HEK293 (cell line): ENCODE measurements around the gene ERG.

Source experiments
- CTCF ChIA-PET: fragments of 350-600 bp; formaldehyde crosslinking; extraction: SDS; loops from one replicate; lab custom pipeline; 2021; ENCODE audit warnings: antibody characterized with exemption; lab: Yijun Ruan, JAX
- POLR2A ChIA-PET: fragments of 300-600 bp; formaldehyde crosslinking; extraction: SDS; loops from one replicate; lab custom pipeline; 2020; ENCODE audit warnings: antibody characterized with exemption, inconsistent platforms; lab: Yijun Ruan, JAX
- H3K27ac ChIP-seq: fragments of 200-500 bp; sonication (Bioruptor generic); 2 replicates; pipeline ENCODE4 v1.5.1; 2014; ENCODE audit warnings: low read depth, low read length, control low read depth, inconsistent platforms; ENCODE audit errors: extremely low read depth
- H3K36me3 ChIP-seq, 2 experiments: fragments of 200-500 bp in 1 of 2; sonication (Bioruptor generic) in 1 of 2; 1 replicate in 1 of 2; 2 replicates in 1 of 2; pipeline ENCODE4 v1.5.1; 2014 to 2017; ENCODE audit warnings: inconsistent platforms in 2 of 2, low read length in 2 of 2; ENCODE audit not compliant: control insufficient read depth in 2 of 2, insufficient read depth in 1 of 2
- H3K4me1 ChIP-seq: fragments of 200-500 bp; sonication (Bioruptor generic); 2 replicates; pipeline ENCODE4 v1.5.1; 2014; ENCODE audit warnings: mild to moderate bottlenecking, low read length, inconsistent platforms; ENCODE audit not compliant: control insufficient read depth, insufficient read depth
- H3K4me3 ChIP-seq: 2 replicates; pipeline ENCODE4 v1.5.1; 2011; ENCODE audit warnings: low read depth, mild to moderate bottlenecking, control low read depth, low read length, moderate library complexity
- H3K9me3 ChIP-seq: fragments of 200-500 bp; sonication (Bioruptor generic); 2 replicates; pipeline ENCODE4 v1.5.1; 2014; ENCODE audit warnings: low read depth, low read length, inconsistent platforms; ENCODE audit not compliant: control insufficient read depth, insufficient read depth
- AEBP2 ChIP-seq: fragments of 450-650 bp; formaldehyde crosslinking; IDR thresholded peaks from 2 replicates; pipeline ENCODE4 v1.5.1; 2016; ENCODE audit warnings: missing biosample characterization, missing genetic modification characterization, borderline replicate concordance
- GFI1B ChIP-seq: fragments of 450-650 bp; formaldehyde crosslinking; IDR thresholded peaks from 2 replicates; pipeline ENCODE4 v1.5.1; 2016; ENCODE audit warnings: missing biosample characterization, missing genetic modification characterization
- GLI2 ChIP-seq: fragments of 450-650 bp; formaldehyde crosslinking; IDR thresholded peaks from 2 replicates; pipeline ENCODE4; 2017; ENCODE audit warnings: missing biosample characterization, missing genetic modification characterization, low read depth, borderline replicate concordance
- HOXD13 ChIP-seq: sonication (generic); formaldehyde crosslinking; IDR thresholded peaks from 2 replicates; pipeline ENCODE4 v1.8.0; 2022; ENCODE audit warnings: missing genetic modification reagents, borderline replicate concordance
- OSR2 ChIP-seq: fragments of 450-650 bp; formaldehyde crosslinking; IDR thresholded peaks from 2 replicates; pipeline ENCODE4 v1.5.1; 2016; ENCODE audit warnings: missing biosample characterization, missing genetic modification characterization
- PRDM10 ChIP-seq: fragments of 450-650 bp; formaldehyde crosslinking; IDR thresholded peaks from 2 replicates; pipeline ENCODE4 v1.5.1; 2016; ENCODE audit warnings: missing biosample characterization, missing genetic modification characterization
- SP2 ChIP-seq: fragments of 450-650 bp; formaldehyde crosslinking; IDR thresholded peaks from 2 replicates; pipeline ENCODE4 v1.5.1; 2016; ENCODE audit warnings: missing biosample characterization, missing genetic modification characterization
- ZBTB10 ChIP-seq: fragments of 450-650 bp; formaldehyde crosslinking; IDR thresholded peaks from 2 replicates; pipeline ENCODE4 v1.5.1; 2016; ENCODE audit warnings: missing biosample characterization, missing genetic modification characterization
- ZFP37 ChIP-seq: fragments of 450-650 bp; formaldehyde crosslinking; IDR thresholded peaks from 2 replicates; pipeline ENCODE4 v1.5.1; 2016; ENCODE audit warnings: missing biosample characterization, missing genetic modification characterization
- ZNF175 ChIP-seq: fragments of 450-650 bp; formaldehyde crosslinking; IDR thresholded peaks from 2 replicates; pipeline ENCODE4 v1.5.1; 2016; ENCODE audit warnings: missing biosample characterization, missing genetic modification characterization
- ZNF214 ChIP-seq: fragments of 450-650 bp; formaldehyde crosslinking; IDR thresholded peaks from 2 replicates; pipeline ENCODE4 v1.5.1; 2017; ENCODE audit warnings: missing biosample characterization, mild to moderate bottlenecking, missing genetic modification characterization, borderline replicate concordance
- ZNF292 ChIP-seq: fragments of 450-650 bp; formaldehyde crosslinking; IDR thresholded peaks from 2 replicates; pipeline ENCODE4 v1.5.1; 2016; ENCODE audit warnings: low read depth, missing biosample characterization, missing genetic modification characterization, borderline replicate concordance
- ZNF324 ChIP-seq: fragments of 450-650 bp; formaldehyde crosslinking; IDR thresholded peaks from 2 replicates; pipeline ENCODE4 v1.5.1; 2016; ENCODE audit warnings: missing biosample characterization, missing genetic modification characterization
- ZNF529 ChIP-seq: fragments of 450-650 bp; formaldehyde crosslinking; IDR thresholded peaks from 2 replicates; pipeline ENCODE4 v1.5.1; 2017; ENCODE audit warnings: missing genetic modification characterization, missing biosample characterization; ENCODE audit not compliant: insufficient replicate concordance
- ZNF548 ChIP-seq: fragments of 450-650 bp; formaldehyde crosslinking; IDR thresholded peaks from 2 replicates; pipeline ENCODE4 v1.5.1; 2016; ENCODE audit warnings: missing biosample characterization, missing genetic modification characterization
- ZNF610 ChIP-seq: fragments of 450-650 bp; formaldehyde crosslinking; IDR thresholded peaks from 2 replicates; pipeline ENCODE4 v1.5.1; 2016; ENCODE audit warnings: missing biosample characterization, missing genetic modification characterization, borderline replicate concordance
- ZNF701 ChIP-seq: fragments of 450-650 bp; formaldehyde crosslinking; IDR thresholded peaks from 2 replicates; pipeline ENCODE4 v1.5.1; 2016; ENCODE audit warnings: missing biosample characterization, missing genetic modification characterization
- ZNF76 ChIP-seq: fragments of 450-650 bp; formaldehyde crosslinking; IDR thresholded peaks from 2 replicates; pipeline ENCODE4; 2016; ENCODE audit warnings: low read depth, missing biosample characterization, missing genetic modification characterization, borderline replicate concordance
- ZNF768 ChIP-seq: fragments of 450-650 bp; formaldehyde crosslinking; IDR thresholded peaks from 2 replicates; pipeline ENCODE4 v1.5.1; 2018; ENCODE audit warnings: missing biosample characterization, mild to moderate bottlenecking, missing genetic modification characterization
- ZSCAN30 ChIP-seq: fragments of 450-650 bp; IDR thresholded peaks from 2 replicates; pipeline ENCODE4 v1.5.1; 2018; ENCODE audit warnings: missing biosample characterization, mild to moderate bottlenecking, missing genetic modification characterization, moderate library complexity
- TF ChIP-seq, protein P1 (sequence below): fragments of 450-650 bp; formaldehyde crosslinking; IDR thresholded peaks from 2 replicates; pipeline ENCODE4 v1.5.1; 2016; ENCODE audit warnings: missing biosample characterization, missing genetic modification characterization

ERG gene

GRCh38 chr21:38401191-38401926 lies 96.9 kb downstream of the ERG start:
- Histone ChIP-seq H3K9me3 (no peaks in the 10 kb centered on the region), H3K4me1 (no peaks in the 10 kb centered on the region), H3K36me3 (no peaks in the 10 kb centered on the region), H3K4me3 (no peak overlapping the region), H3K27ac (no peak overlapping the region)
- TF ChIP-seq ZNF768 (tag by site-specific recombination) (no peak), SP2 (tag by site-specific recombination) (no peak), ZNF529 (no peak), ZSCAN30 (tag by site-specific recombination) (no peak), GLI2 (tag by site-specific recombination) (no peak), ZNF324 (no peak), AEBP2 (no peak), ZBTB10 (tag by site-specific recombination) (no peak), ZNF548 (tag by site-specific recombination) (no peak), ZNF292 (tag by site-specific recombination) (no peak)
- ChIA-PET POLR2A (no interaction called here), CTCF (interaction anchor here (0.7 to 1.0 kb wide), 4 partner anchors 9 to 281 kb away, joined by 3 to 4 read pairs (median 4); no protein-coding TSS in a partner anchor)

GRCh38 chr21:38400195-38400919 lies 97.9 kb downstream of the ERG start:
- H3K27ac ChIP-seq, result no peak overlapping the region
- no peak for TF ChIP-seq ZNF701 (tag by site-specific recombination)
- TF ChIP-seq, all 188 proteins: peak for 0
- no peak overlapping the region for H3K4me3 ChIP-seq
- POLR2A ChIA-PET, result no interaction called here
- H3K9me3 ChIP-seq, result no peaks in the 10 kb centered on the region
- no peaks in the 10 kb centered on the region for H3K36me3 ChIP-seq
- CTCF ChIA-PET, result interaction anchor here (0.7 to 1.3 kb wide), 5 partner anchors 8 to 252 kb away, joined by 3 to 4 read pairs (median 3); no protein-coding TSS in a partner anchor
- no peaks in the 10 kb centered on the region for H3K4me1 ChIP-seq

DNA sequence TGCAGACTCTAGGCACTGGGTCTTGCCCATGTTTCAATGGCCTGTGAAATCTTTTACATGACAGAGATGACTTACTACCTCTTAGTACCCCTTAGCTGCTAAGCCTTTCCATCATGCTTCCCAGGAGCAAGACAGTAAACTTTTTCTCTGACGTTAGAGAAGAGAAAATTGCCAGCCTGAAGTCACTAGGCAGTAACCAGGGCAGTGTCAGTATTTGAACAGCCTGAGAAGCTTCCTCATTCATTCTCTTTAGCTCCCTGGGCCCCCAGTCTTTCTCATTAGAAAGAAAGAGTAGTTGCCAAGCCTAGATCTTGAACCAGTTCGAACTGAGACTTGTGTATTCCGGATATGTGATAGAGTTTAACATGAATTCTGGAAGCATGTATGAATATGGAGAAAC lies 99.2 kb downstream of the ERG start:
- Histone ChIP-seq H3K36me3 (no peaks in the 10 kb centered on the region), H3K4me3 (no peak overlapping the region), H3K4me1 (no peaks in the 10 kb centered on the region), H3K9me3 (no peaks in the 10 kb centered on the region), H3K27ac (no peak overlapping the region)
- ChIA-PET POLR2A (no interaction called here), CTCF (interaction anchor here (1.3 kb wide), 2 partner anchors 10 to 43 kb away, joined by 3 read pairs; no protein-coding TSS in a partner anchor)
- TF ChIP-seq ZNF214 (tag by site-specific recombination) (no peak), OSR2 (no peak), PRDM10 (tag by site-specific recombination) (no peak), ZNF76 (tag by site-specific recombination) (no peak), GFI1B (tag by site-specific recombination) (no peak), ZFP37 (tag by site-specific recombination) (no peak), ZNF175 (tag by site-specific recombination) (no peak), HOXD13 (no peak), ZNF610 (tag by site-specific recombination) (no peak)
- TF ChIP-seq, protein P1, sequence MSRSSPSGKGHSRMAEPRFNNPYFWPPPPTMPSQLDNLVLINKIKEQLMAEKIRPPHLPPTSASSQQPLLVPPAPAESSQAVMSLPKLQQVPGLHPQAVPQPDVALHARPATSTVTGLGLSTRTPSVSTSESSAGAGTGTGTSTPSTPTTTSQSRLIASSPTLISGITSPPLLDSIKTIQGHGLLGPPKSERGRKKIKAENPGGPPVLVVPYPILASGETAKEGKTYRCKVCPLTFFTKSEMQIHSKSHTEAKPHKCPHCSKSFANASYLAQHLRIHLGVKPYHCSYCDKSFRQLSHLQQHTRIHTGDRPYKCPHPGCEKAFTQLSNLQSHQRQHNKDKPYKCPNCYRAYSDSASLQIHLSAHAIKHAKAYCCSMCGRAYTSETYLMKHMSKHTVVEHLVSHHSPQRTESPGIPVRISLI, result no peak
